Endothelial cell (in vitro differentiated cells): Measurements from ENCODE around the gene DGKB. TPM values are rescaled to one million over a fixed set of nuclear protein-coding genes. Genes with fewer than 3 reads are reported as not detected.

Experiments used
- DNase-seq: peaks from one replicate; pipeline ENCODE4 v3.0.0; 2021; ENCODE audit warnings: low spot score
- H3K27ac Mint-ChIP-seq: one replicate; pipeline ENCODE4 v1.8.0; 2021; ENCODE audit warnings: mixed read lengths, inconsistent platforms; ENCODE audit not compliant: unreplicated experiment
- H3K27me3 Mint-ChIP-seq: one replicate; pipeline ENCODE4 v1.8.0; 2021; ENCODE audit warnings: mild to moderate bottlenecking, moderate library complexity, mixed read lengths, inconsistent platforms; ENCODE audit not compliant: unreplicated experiment
- H3K36me3 Mint-ChIP-seq: one replicate; pipeline ENCODE4 v1.8.0; 2021; ENCODE audit warnings: mild to moderate bottlenecking, low read depth, mixed read lengths, inconsistent platforms; ENCODE audit not compliant: unreplicated experiment
- H3K4me1 Mint-ChIP-seq: one replicate; pipeline ENCODE4 v1.8.0; 2021; ENCODE audit warnings: mild to moderate bottlenecking, mixed read lengths, inconsistent platforms; ENCODE audit not compliant: unreplicated experiment
- H3K4me3 Mint-ChIP-seq: one replicate; pipeline ENCODE4 v1.8.0; 2021; ENCODE audit warnings: mild to moderate bottlenecking, mixed read lengths, inconsistent platforms; ENCODE audit not compliant: unreplicated experiment
- H3K9me3 Mint-ChIP-seq: one replicate; pipeline ENCODE4 v1.8.0; 2021; ENCODE audit warnings: mixed read lengths, inconsistent platforms; ENCODE audit not compliant: unreplicated experiment
- total RNA-seq: library from RNA; stranded (reverse); fragmentation: NEBNext Ultra II Directional; extraction: Animal tissue kit (Norgen Biotek cat#: 25700); gene quantifications from one replicate; pipeline ENCODE4 v1.2.1, GENCODE V29; 2021; ENCODE audit not compliant: unreplicated experiment
- TF ChIP-seq, protein P1 (sequence below): fragments of 200-600 bp; sonication (generic); IDR thresholded peaks from one replicate; pipeline ENCODE4 v1.5.0; 2021; ENCODE audit warnings: antibody characterized with exemption; ENCODE audit not compliant: unreplicated experiment

The DGKB gene
- total RNA-seq, 1 donor from 2014 or later, result 0.46 TPM

DNA sequence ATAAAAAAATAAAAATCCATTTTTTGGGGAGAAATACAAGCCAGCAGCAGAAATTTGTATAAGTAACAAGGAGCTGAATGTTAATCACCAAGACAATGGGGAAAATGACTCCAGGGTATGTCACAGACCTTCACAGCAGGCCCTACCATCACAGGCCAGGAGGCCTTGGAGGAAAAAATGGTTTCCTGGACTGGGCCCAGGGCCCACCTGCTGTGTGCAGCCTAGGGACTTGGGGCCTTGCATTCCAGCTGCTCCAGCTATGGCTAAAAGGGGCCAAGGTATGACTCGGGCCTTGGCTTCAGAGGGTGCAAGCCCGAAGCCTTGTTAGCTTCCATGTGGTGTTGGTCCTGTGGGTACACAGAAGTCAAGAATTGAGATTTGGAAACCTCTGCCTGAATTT is 126.3 kb downstream of the DGKB start:
- Mint-ChIP-seq H3K27me3 (peaks cover 1% of the 10 kb centered on the region), H3K27ac (no peak overlapping the region), H3K36me3 (peaks cover 7% of the 10 kb centered on the region), H3K9me3 (peaks cover 8% of the 10 kb centered on the region), H3K4me3 (no peak overlapping the region), H3K4me1 (peaks cover 14% of the 10 kb centered on the region)
- no peak for DNase-seq
- TF ChIP-seq, protein P1, sequence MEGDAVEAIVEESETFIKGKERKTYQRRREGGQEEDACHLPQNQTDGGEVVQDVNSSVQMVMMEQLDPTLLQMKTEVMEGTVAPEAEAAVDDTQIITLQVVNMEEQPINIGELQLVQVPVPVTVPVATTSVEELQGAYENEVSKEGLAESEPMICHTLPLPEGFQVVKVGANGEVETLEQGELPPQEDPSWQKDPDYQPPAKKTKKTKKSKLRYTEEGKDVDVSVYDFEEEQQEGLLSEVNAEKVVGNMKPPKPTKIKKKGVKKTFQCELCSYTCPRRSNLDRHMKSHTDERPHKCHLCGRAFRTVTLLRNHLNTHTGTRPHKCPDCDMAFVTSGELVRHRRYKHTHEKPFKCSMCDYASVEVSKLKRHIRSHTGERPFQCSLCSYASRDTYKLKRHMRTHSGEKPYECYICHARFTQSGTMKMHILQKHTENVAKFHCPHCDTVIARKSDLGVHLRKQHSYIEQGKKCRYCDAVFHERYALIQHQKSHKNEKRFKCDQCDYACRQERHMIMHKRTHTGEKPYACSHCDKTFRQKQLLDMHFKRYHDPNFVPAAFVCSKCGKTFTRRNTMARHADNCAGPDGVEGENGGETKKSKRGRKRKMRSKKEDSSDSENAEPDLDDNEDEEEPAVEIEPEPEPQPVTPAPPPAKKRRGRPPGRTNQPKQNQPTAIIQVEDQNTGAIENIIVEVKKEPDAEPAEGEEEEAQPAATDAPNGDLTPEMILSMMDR, result no peak

DNA sequence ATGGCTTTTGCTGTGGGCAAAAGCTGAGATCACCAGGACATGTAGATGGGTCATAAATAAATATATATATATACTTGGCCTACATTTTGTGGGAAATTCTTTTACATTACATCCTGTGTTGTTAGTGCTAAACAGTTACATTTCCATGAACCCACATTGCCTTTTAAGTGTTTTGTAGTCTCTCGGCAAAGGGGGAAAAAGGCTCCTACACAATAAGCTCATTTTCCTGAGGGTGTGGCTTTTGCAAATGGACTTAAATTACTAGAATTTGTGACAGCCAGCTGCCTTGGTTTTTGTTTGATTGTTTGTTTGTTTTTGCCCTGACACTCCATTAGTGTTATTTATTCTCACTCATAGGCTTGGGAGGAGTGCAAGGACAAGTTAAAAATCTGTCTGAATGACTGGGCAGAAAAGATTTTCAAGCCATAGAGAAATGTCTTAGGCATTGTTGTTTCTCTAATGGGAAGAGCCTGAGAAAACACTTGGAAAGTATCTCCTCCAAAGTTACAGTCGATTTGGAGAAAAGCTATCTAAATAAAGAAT is 128.8 kb downstream of the DGKB start:
- TF ChIP-seq, protein P1, result no peak
- no peak for DNase-seq
- Mint-ChIP-seq H3K36me3 (peaks cover 7% of the 10 kb centered on the region), H3K4me1 (peaks cover 14% of the 10 kb centered on the region), H3K27me3 (peaks cover 1% of the 10 kb centered on the region), H3K27ac (no peak overlapping the region), H3K4me3 (no peak overlapping the region), H3K9me3 (peaks cover 8% of the 10 kb centered on the region)

DNA sequence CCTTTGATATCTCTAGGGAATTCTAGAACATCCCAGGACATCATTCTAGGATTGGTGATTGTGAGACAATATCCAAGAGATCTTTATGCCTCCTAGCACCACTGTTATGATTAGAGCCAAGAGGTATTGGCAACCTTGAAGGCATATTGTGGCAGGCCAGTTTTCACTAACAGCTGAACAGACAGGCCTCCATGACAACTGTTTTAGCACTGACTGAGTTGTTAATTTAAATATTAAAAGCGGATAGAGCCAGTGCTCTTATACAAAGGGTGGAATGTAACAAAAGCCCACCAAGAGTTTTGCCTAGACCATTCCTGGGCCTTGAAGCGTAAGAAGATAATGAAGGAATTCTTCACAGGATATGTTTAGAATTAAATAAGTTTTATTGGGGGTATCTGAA is 131.9 kb downstream of the DGKB start:
- no peak for DNase-seq
- no peak overlapping the region for H3K4me3 Mint-ChIP-seq
- TF ChIP-seq, protein P1, result no peak
- H3K9me3 Mint-ChIP-seq, result no peaks in the 10 kb centered on the region
- H3K27ac Mint-ChIP-seq, result no peak overlapping the region
- no peaks in the 10 kb centered on the region for H3K36me3 Mint-ChIP-seq
- H3K4me1 Mint-ChIP-seq, result peaks cover 17% of the 10 kb centered on the region
- no peaks in the 10 kb centered on the region for H3K27me3 Mint-ChIP-seq

DNA sequence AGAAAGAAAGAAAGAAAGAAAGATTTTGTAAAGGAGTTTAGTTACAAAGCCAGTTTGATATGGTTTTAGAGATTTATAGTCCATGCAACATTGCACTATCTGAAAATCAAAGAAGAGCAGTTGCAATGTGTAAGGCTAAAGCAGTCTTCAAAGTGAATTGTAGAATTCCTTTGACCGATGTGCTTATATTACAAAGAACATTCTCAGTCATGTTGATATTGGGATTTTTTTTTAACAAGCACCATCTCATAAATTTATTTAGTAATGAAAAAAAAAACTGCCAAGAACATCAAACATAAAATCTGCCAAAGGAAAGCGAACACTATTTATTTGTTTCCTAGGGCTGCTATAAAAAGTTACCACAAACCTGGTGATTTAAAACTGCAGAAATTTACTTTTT is 133.3 kb downstream of the DGKB start:
- no peaks in the 10 kb centered on the region for H3K36me3 Mint-ChIP-seq
- peaks cover 17% of the 10 kb centered on the region for H3K4me1 Mint-ChIP-seq
- DNase-seq, result no peak
- no peak overlapping the region for H3K4me3 Mint-ChIP-seq
- H3K27ac Mint-ChIP-seq, result no peak overlapping the region
- TF ChIP-seq, protein P1, result no peak
- no peaks in the 10 kb centered on the region for H3K9me3 Mint-ChIP-seq
- no peaks in the 10 kb centered on the region for H3K27me3 Mint-ChIP-seq

DNA sequence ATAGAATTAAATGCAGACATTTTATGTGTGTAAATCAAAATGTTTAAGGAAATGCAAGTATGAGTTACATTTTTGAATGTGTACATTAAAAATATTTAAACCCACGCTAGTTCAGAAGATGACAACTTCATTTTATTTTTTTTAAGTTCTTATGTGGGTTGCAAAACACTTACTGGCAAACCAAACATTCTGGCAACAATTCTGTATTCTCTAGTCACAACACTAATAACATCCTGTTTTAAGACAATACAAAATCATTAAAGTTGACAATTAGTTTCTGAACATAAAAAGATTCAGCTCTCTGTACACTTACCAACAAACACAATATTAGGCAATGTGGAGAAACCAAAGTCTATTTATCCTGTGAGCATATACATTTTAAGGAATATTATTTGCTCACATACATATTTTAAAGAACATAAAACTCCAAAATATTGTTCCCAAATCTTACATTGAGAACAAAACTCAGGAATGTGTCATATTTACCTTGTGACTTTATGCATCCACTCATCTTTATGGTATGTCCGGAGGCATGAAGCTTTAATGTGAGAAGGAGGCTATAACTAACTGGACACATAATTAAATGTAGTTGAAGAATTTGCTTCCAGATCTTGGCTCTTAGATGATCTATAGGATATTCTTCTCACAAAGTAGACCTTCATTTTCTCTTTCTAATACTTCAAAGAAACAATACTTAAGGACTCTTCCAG is 134.7 kb downstream of the DGKB start:
- peaks cover 17% of the 10 kb centered on the region for H3K4me1 Mint-ChIP-seq
- no peaks in the 10 kb centered on the region for H3K27me3 Mint-ChIP-seq
- no peak for DNase-seq
- no peaks in the 10 kb centered on the region for H3K36me3 Mint-ChIP-seq
- TF ChIP-seq, protein P1, result no peak
- H3K9me3 Mint-ChIP-seq, result no peaks in the 10 kb centered on the region
- H3K27ac Mint-ChIP-seq, result no peak overlapping the region
- H3K4me3 Mint-ChIP-seq, result no peak overlapping the region
